ENCODE results near the gene CRTC3.
"Not testable (repeated sequence)": the region's sequence is repeated elsewhere in the genome, so short reads cannot be mapped to it uniquely, and the experiment has no call there.

GRCh38 chr15:90673357-90673756 is 143.6 kb downstream of the CRTC3 start:
- TF ChIP-seq ELF4 (IDR thresholded peaks at IDR 0.05); PKNOX1 (IDR thresholded peaks at IDR 0.05); FOXA1 (IDR thresholded peaks at IDR 0.05); LEF1 (IDR thresholded peaks at IDR 0.05; ENCODE audit: borderline replicate concordance); FOXK2 (IDR thresholded peaks at IDR 0.05); HDGF (IDR thresholded peaks at IDR 0.05; ENCODE audit: borderline replicate concordance); L3MBTL2 (conservative IDR thresholded peaks at IDR 0.05); FOXM1 (IDR thresholded peaks at IDR 0.05; ENCODE audit: borderline replicate concordance); SUZ12 (IDR thresholded peaks at IDR 0.05): not testable (repeated sequence)
